NCI-H1048 (cell line): ENCODE data around the gene AKT2.

Source experiments
- DNase-seq: peaks from one replicate; lab custom pipeline; 2025; lab: John Stamatoyannopoulos, UW

The AKT2 gene

DNA sequence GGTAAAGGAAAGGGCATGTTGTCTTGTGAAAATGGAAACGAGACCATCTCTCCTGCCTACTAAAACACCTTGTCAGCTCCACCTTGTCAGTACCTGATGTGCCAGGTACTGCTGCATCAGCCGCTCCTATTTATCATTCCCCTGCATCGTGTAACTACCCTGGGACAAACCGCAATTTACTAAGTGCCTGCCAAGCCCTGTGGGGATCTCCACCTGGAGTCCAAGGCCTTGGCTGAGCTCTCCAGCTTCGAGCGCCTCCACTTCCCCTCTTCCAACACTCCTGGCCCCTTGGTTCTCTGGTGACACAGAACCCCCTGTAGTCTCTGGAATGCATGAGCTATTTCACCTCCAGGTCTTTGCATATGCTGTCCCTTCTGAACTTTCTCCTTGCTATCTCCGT, 32.8 kb downstream of the AKT2 start:
- DNase-seq = no peak

- no peak for DNase-seq
Measured at GRCh38 chr19:40251991-40252390, 33.2 kb downstream of the AKT2 start.

DNA sequence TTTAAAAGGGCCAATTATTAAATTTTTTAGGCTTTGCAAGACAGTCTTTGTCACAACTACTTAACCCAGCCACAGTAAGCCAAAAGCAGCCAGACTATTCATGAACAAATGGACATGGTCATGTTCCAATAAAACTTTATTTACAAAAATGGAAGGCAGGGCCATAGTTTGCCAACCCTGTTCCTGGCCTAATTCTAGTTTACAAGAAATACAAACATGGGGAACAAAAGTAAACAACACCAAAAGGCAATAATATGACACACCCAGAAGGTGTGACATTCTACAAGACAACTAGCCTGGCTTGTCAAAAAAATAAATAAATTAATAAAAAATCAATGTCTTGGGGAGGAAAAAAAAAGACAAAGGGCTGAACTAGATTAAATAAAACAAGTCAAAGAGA, 33.9 kb downstream of the AKT2 start:
- DNase-seq = no peak

GRCh38 chr19:40249781-40250180, 35.4 kb downstream of the AKT2 start:
- no peak for DNase-seq

- no peak for DNase-seq
Measured at GRCh38 chr19:40249201-40249600, 35.9 kb downstream of the AKT2 start.

DNA sequence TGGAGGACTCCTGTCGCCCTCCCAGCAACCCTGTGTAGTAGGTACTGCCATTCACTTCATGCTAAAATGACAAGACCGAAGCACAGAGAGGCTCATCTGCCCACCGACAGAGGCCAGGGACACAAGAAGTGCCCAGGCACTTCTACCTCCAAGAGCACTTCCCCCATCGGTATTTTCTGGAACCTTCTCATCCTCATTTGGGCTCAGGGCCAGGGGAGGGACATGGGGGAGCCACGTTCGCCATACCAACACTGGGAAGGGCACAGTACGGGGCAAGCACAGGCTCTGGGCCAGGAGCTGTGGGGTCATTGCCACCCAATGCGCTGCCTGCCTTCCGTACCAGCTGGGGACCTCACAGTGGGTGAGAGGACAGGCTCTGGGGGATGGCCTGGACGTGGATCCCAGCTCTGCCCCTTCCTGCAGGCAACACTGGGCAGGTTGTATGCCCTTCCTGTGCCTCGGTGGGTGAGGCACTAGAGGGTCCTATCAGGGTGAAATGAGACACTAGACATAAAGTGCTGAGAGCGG, 37.3 kb downstream of the AKT2 start:
- DNase-seq = no peak

DNA sequence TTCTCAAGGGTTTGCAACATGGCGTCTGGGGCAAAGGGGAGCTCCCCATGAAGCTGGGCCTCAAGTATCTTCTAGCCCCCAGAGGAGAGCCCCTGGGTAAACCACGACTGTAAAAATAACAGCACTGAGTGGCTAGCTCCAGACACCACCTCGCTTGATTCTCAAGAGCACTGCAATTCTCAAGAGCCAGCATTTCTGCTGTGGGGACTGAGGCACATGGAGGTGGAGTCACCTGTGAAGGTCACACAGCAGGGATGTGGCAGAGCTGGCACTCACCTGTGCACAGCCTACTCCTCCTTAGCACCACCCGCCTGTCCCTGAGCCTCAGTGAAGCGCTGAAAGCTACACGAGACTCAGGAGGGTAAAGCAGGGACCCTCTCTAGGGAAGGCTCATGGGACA, 38.0 kb downstream of the AKT2 start:
- no peak for DNase-seq

GRCh38 chr19:40246292-40247073, 38.7 kb downstream of the AKT2 start:
- DNase-seq = no peak

DNA sequence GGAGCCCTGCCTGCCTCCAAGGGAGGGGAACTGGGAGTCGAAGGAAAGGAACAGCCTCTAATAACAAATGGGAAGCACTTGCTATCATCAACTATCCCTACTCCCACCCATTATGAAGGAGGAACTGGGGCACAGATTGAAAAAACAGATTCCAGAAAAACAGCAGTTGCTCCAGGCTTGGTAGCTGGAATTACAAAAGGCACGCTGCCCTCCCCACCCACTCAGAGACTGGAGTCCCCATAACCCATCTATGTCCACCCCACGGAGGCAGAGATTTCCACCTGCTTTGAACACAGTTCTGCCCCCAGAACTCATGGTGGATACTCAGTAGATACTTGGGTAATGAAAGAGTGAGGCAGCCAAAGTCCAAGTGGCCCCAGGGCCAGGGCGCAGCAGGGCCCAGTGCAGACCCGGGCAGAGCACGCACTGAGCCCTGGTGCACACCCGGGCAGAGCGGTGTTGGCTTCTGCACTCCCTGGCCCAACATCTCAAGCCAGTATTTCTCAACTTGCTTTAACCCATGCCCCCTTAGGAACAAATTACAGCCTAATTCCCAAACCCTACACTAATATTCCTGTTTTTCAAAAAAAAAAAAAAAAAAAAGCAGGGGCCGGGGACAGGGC, 39.5 kb downstream of the AKT2 start:
- DNase-seq = no peak

GRCh38 chr19:40244579-40245317, 40.4 kb downstream of the AKT2 start:
- DNase-seq = no peak

DNA sequence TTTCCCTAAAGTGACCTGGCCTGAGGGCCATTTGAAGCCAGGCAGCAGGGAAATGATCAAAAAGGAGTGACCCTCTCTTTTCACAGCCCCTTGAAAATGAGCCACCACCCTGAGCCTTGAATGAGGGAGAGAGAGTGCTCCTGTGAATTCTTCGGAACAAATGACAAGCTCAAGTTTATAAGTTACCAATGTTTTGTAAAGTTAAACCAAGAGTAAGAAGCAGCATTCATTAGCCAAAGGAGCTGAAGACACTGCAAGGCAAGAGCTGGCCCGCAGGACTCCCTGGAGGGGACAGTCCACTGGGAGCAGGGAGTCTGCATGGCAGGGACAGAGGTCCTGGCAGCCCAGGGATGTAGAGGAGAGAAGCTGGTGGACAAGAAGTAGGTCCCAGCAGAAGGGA, 42.0 kb downstream of the AKT2 start:
- DNase-seq = no peak

DNA sequence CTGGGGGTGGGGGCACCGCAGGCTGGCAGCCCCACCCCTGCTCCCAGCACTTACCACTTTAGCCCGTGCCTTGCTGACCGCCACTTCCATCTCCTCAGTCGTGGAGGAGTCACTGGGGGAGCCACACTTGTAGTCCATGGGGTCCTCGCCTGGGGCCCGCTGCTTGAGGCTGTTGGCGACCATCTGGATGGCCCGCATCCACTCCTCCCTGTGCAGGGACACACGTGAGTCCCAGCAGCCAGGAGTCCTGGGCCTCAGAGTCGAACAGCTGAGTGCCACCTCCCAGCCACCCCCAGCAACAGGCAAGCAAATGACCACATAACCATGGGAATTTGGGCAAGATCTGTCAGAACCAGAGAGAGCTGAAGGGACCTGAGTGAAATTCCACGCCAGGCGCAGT, 42.7 kb downstream of the AKT2 start:
- DNase-seq = no peak

GRCh38 chr19:40241809-40242384, 43.2 kb downstream of the AKT2 start:
- DNase-seq = no peak

DNA sequence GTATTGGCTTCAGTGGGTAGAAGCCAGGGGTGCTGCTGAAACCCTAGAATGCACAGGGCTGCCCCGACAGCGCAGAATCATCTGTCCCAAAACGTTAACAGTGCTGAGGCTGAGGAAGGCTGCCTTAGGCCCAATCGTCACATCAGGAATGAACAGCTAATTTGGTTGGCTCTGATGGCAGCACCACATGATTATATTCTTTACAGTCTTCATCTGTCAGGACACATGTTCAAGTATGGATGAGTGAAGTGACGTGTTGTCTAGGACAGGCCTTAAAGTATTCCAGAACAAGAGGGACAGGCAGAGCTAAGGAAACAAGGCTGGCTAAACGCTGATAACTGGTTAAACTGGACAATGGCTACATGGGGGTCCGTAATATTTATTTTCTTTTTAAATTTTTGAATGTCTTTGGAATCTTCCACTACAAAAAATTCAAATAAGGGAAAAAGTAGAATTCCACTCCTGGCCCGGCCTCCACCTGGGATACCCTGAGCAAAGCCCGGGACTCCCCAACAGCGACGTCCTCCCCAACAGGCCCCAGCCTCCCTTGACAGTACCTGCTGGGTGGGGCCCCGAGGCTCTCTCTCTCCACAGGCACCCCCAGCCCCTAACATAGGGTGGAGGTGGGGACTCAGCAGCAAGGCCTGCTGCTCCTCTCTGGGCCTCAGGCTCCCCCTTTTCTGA, 43.9 kb downstream of the AKT2 start:
- no peak for DNase-seq

DNA sequence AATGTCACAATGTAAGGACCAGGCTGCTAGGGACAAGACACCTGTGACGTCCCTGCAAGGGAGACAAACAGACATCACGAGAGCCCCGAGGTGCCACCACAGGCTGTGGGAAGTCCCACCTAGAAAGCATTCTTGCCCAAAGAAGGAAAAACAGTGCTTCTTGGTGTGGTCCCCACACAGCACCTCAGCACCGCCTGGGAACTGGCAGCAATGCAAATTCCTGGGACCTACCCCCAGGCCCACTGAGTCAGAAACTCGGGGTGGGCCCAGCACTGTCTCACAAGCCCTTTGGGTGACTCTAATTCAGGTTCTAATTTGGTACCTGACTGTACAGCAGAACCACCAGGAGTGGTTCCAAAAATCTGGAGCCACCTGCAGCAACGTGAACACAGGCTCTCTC, 44.8 kb downstream of the AKT2 start:
- no peak for DNase-seq

- no peak for DNase-seq
Measured at GRCh38 chr19:40239415-40240226, 45.5 kb downstream of the AKT2 start.

GRCh38 chr19:40238775-40239174, 46.4 kb downstream of the AKT2 start:
- DNase-seq = no peak

DNA sequence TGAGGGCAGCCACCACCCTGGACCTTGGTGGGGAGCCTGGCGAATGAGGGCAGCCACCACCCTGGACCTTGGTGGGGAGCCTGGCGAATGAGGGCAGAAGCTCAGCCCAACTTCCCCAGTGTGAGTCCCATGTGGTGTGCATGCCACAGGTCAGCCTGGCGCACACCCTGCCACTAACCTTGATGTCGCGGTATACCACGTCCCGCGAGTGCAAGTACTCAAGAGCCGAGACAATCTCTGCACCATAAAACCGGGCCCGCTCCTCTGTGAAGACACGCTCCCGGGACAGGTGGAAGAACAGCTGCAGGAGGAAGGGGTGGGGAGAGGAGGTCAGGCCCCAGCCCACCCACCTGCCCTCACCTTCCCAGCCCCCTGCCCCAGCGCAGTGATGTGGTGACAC, 47.4 kb downstream of the AKT2 start:
- no peak for DNase-seq

GRCh38 chr19:40236366-40236765, 48.8 kb downstream of the AKT2 start:
- DNase-seq = no peak

GRCh38 chr19:40236026-40236355, 49.2 kb downstream of the AKT2 start:
- DNase-seq = no peak
